H9 (cell line): Measurements from ENCODE around the gene IRF4. TPM values are rescaled to one million over a fixed set of nuclear protein-coding genes. Genes with fewer than 3 reads are reported as not detected.

ENCODE experiments used
- DNase-seq: peaks from one replicate; pipeline ENCODE4 v3.0.0-alpha.2; 2017
- H2AFZ ChIP-seq: one replicate; pipeline ENCODE4 v1.6.1; 2013; ENCODE audit warnings: mild to moderate bottlenecking, low read length, control low read depth, moderate library complexity
- H2AK5ac ChIP-seq: 2 replicates; pipeline ENCODE4 v1.6.1; 2013; ENCODE audit warnings: low read length, control low read depth, mixed read lengths; ENCODE audit not compliant: insufficient read length
- H2BK120ac ChIP-seq: one replicate; pipeline ENCODE4 v1.6.1; 2013; ENCODE audit warnings: low read depth, mild to moderate bottlenecking, low read length, control low read depth, inconsistent platforms; ENCODE audit not compliant: poor library complexity, severe bottlenecking
- H2BK12ac ChIP-seq: 2 replicates; pipeline ENCODE4 v1.6.1; 2013; ENCODE audit warnings: low read length, control low read depth, mixed read lengths, low read depth; ENCODE audit not compliant: insufficient read length
- H2BK15ac ChIP-seq: 2 replicates; pipeline ENCODE4 v1.6.1; 2013; ENCODE audit warnings: low read depth, low read length, control low read depth
- H2BK20ac ChIP-seq: one replicate; pipeline ENCODE4 v1.6.1; 2013; ENCODE audit warnings: low read depth, mild to moderate bottlenecking, low read length, control low read depth, inconsistent platforms; ENCODE audit not compliant: poor library complexity, severe bottlenecking
- H2BK5ac ChIP-seq: 2 replicates; pipeline ENCODE4 v1.6.1; 2013; ENCODE audit warnings: low read length, control low read depth, mixed read lengths; ENCODE audit not compliant: insufficient read length
- H3K14ac ChIP-seq: 2 replicates; pipeline ENCODE4 v1.6.1; 2013; ENCODE audit warnings: low read length, control low read depth; ENCODE audit not compliant: insufficient read depth
- H3K18ac ChIP-seq: 2 replicates; pipeline ENCODE4 v1.6.1; 2013; ENCODE audit warnings: low read depth, mild to moderate bottlenecking, mixed read lengths, low read length, control low read depth; ENCODE audit not compliant: insufficient read length
- H3K23ac ChIP-seq: 2 replicates; pipeline ENCODE4 v1.6.1; 2013; ENCODE audit warnings: low read length, control low read depth, mixed read lengths, low read depth; ENCODE audit not compliant: insufficient read length
- H3K23me2 ChIP-seq: 2 replicates; pipeline ENCODE4 v1.6.1; 2013; ENCODE audit warnings: low read depth, mild to moderate bottlenecking, mixed read lengths, low read length, control low read depth; ENCODE audit not compliant: insufficient read length, poor library complexity, severe bottlenecking
- H3K27ac ChIP-seq: 2 replicates; pipeline ENCODE4 v1.5.1; 2013; ENCODE audit warnings: low read length, control low read depth, mixed read lengths, low read depth; ENCODE audit not compliant: insufficient read length
- H3K27me3 ChIP-seq: 2 replicates; pipeline ENCODE4 v1.6.1; 2013; ENCODE audit warnings: low read length, control low read depth, inconsistent platforms; ENCODE audit not compliant: insufficient read depth
- H3K4ac ChIP-seq: 2 replicates; pipeline ENCODE4 v1.6.1; 2013; ENCODE audit warnings: low read depth, mild to moderate bottlenecking, control low read depth, inconsistent platforms, low read length, moderate library complexity
- H3K4me1 ChIP-seq: 2 replicates; pipeline ENCODE4 v1.6.1; 2013; ENCODE audit warnings: low read length, control low read depth, inconsistent platforms; ENCODE audit not compliant: insufficient read depth
- H3K4me2 ChIP-seq: 2 replicates; pipeline ENCODE4 v1.6.1; 2013; ENCODE audit warnings: low read length, control low read depth, mixed read lengths; ENCODE audit not compliant: insufficient read length, insufficient read depth
- H3K56ac ChIP-seq: 2 replicates; pipeline ENCODE4 v1.6.1; 2013; ENCODE audit warnings: low read depth, mild to moderate bottlenecking, mixed read lengths, low read length, control low read depth; ENCODE audit not compliant: insufficient read length
- H3K79me1 ChIP-seq: 2 replicates; pipeline ENCODE4 v1.6.1; 2013; ENCODE audit warnings: low read depth, mild to moderate bottlenecking, moderate library complexity, low read length, control low read depth, inconsistent platforms; ENCODE audit not compliant: insufficient read depth, poor library complexity, severe bottlenecking
- H3K79me2 ChIP-seq: 2 replicates; pipeline ENCODE4 v1.6.1; 2013; ENCODE audit warnings: low read length, control low read depth, inconsistent platforms; ENCODE audit not compliant: insufficient read depth
- H3K9ac ChIP-seq: 2 replicates; pipeline ENCODE4 v1.6.1; 2013; ENCODE audit warnings: low read length, control low read depth, mixed read lengths; ENCODE audit not compliant: insufficient read length; ENCODE audit errors: extremely low read depth
- H3K9me3 ChIP-seq: one replicate; pipeline ENCODE4 v1.6.1; 2013; ENCODE audit warnings: low read depth, low read length, inconsistent platforms; ENCODE audit not compliant: control insufficient read depth
- H3T11ph ChIP-seq: one replicate; pipeline ENCODE4 v1.6.1; 2013; ENCODE audit warnings: mild to moderate bottlenecking, low read length, control low read depth, inconsistent platforms
- H4K20me1 ChIP-seq: one replicate; pipeline ENCODE4 v1.6.1; 2013; ENCODE audit not compliant: control insufficient read depth, insufficient read length, insufficient read depth
- H4K5ac ChIP-seq: 2 replicates; pipeline ENCODE4 v1.6.1; 2013; ENCODE audit warnings: low read depth, mild to moderate bottlenecking, mixed read lengths, low read length, control low read depth; ENCODE audit not compliant: insufficient read length
- H4K8ac ChIP-seq: replicated peaks from 2 replicates; pipeline ENCODE4 v1.6.1; 2013; ENCODE audit warnings: low read length, control low read depth, mixed read lengths, low read depth; ENCODE audit not compliant: insufficient read length
- H4K91ac ChIP-seq: 2 replicates; pipeline ENCODE4 v1.6.1; 2013; ENCODE audit warnings: low read depth, mild to moderate bottlenecking, moderate library complexity, mixed read lengths, low read length, control low read depth; ENCODE audit not compliant: insufficient read length
- H3K27ac Mint-ChIP-seq, 3 experiments: 2 replicates in 2 of 3; 3 replicates in 1 of 3; pipeline ENCODE4 v1.8.0; 2020 to 2021; ENCODE audit warnings: mixed read lengths in 3 of 3, mild to moderate bottlenecking in 1 of 3, moderate library complexity in 1 of 3
- H3K27me3 Mint-ChIP-seq: 2 replicates; pipeline ENCODE4 v1.8.0; 2021; ENCODE audit warnings: low read depth, mild to moderate bottlenecking, moderate library complexity, mixed read lengths
- H3K36me3 Mint-ChIP-seq, 3 experiments: 2 replicates in 2 of 3; 3 replicates in 1 of 3; pipeline ENCODE4 v1.8.0; 2020 to 2021; ENCODE audit warnings: low read depth in 3 of 3, mixed read lengths in 3 of 3; ENCODE audit not compliant: insufficient read depth in 1 of 3
- H3K4me1 Mint-ChIP-seq, 2 experiments: 2 replicates each; pipeline ENCODE4 v1.8.0; 2020; ENCODE audit warnings: mixed read lengths in 2 of 2
- H3K4me3 Mint-ChIP-seq, 2 experiments: 2 replicates in 1 of 2; 3 replicates in 1 of 2; pipeline ENCODE4 v1.8.0; 2020 to 2021; ENCODE audit warnings: mild to moderate bottlenecking in 2 of 2, mixed read lengths in 2 of 2, moderate library complexity in 1 of 2
- H3K9me3 Mint-ChIP-seq, 2 experiments: 2 replicates in 1 of 2; 3 replicates in 1 of 2; pipeline ENCODE4 v1.8.0; 2020; ENCODE audit warnings: mild to moderate bottlenecking in 2 of 2, mixed read lengths in 2 of 2, moderate library complexity in 1 of 2
- CTCF ChIP-seq: fragments of 200-600 bp; sonication (generic); conservative IDR thresholded peaks from 3 replicates; pipeline ENCODE4 v1.8.0; 2021; ENCODE audit warnings: antibody characterized with exemption, mild to moderate bottlenecking
- WGBS: extraction: QIAGEN DNeasy Blood & Tissue Kit; methylation state at CpG from one replicate; pipeline ENCODE4 v1.1.7; 2013; ENCODE audit warnings: missing lambda C conversion rate, low lambda C conversion rate, mixed read lengths; ENCODE audit not compliant: insufficient read length; ENCODE audit errors: extremely low coverage; 5-methylcytosine and 5-hydroxymethylcytosine counted together
- total RNA-seq: library from RNA; stranded (reverse); gene quantifications from 2 replicates; pipeline ENCODE4 v1.2.1, GENCODE V29; 2021

Gene IRF4
- total RNA-seq, 1 experiment from 2014 or later, result 0.31 TPM

- Mint-ChIP-seq H3K9me3 (peaks cover 0 to 3% of the 10 kb centered on the region in 2 experiments; a peak in 1 of 5 replicates), H3K27ac (peak overlapping the region in 1 of 3 experiments; percentile 68; a peak in 2 of 7 replicates), H3K27me3 (peaks cover 14% of the 10 kb centered on the region), H3K4me1 (peaks cover 15 to 21% of the 10 kb centered on the region in 2 experiments), H3K4me3 (peak overlapping the region in 1 of 2 experiments; percentile 33; a peak in 2 of 5 replicates), H3K36me3 (peaks cover 0 to 4% (median 0%) of the 10 kb centered on the region in 3 experiments; a peak in 2 of 7 replicates)
- Histone ChIP-seq H3K9ac (no peak overlapping the region), H3T11ph (no peak overlapping the region), H3K4me1 (no peaks in the 10 kb centered on the region; the same call in 1 of the 2 replicates), H2BK5ac (no peak overlapping the region), H2AFZ (no peak overlapping the region), H3K79me2 (no peaks in the 10 kb centered on the region), H4K5ac (no peak overlapping the region), H3K27ac (no peak overlapping the region), H2BK12ac (no peak overlapping the region), H2AK5ac (no peak overlapping the region), H4K91ac (no peak overlapping the region), H3K18ac (no peak overlapping the region), H3K27me3 (no peaks in the 10 kb centered on the region), H4K20me1 (no peaks in the 10 kb centered on the region), H3K9me3 (no peaks in the 10 kb centered on the region), H3K23me2 (no peaks in the 10 kb centered on the region), H4K8ac (no peak overlapping the region), H2BK20ac (no peak overlapping the region), H3K23ac (no peak overlapping the region), H3K56ac (no peak overlapping the region), H2BK120ac (no peak overlapping the region), H3K14ac (no peak overlapping the region), H3K4me2 (no peak overlapping the region), H3K4ac (no peak overlapping the region), H2BK15ac (no peak overlapping the region), H3K79me1 (no peaks in the 10 kb centered on the region)
- TF ChIP-seq CTCF, result peak; percentile 87
- WGBS, result no CpG with 5 or more reads among the region's 9 CpGs
- peak; percentile 77 for DNase-seq
Measured at GRCh38 chr6:408599-409102, 17.1 kb downstream of the IRF4 start.
